HepG2 (cell line): ENCODE measurements around the gene CYP2J2. TPM values are rescaled to one million over a fixed set of nuclear protein-coding genes. Genes with fewer than 3 reads are reported as not detected.
"Not testable (repeated sequence)": the region's sequence is repeated elsewhere in the genome, so short reads cannot be mapped to it uniquely, and the experiment has no call there.

Experiments used
- ATAC-seq: fragments of 200-7000 bp; cut with Tn5 transposase; 3 replicates; pipeline ENCODE4 v1.9.1; 2020; ENCODE audit warnings: mild to moderate bottlenecking, moderate library complexity
- BruUV-seq: library from RNA; stranded (reverse); fragments of 400-500 nt; replicated peaks from 2 replicates; lab custom pipeline; 2021; lab: Mats Ljungman, UMichigan
- CTCF ChIA-PET: fragments of 300-600 bp; formaldehyde crosslinking; extraction: SDS; loops from one replicate; lab custom pipeline; 2021; ENCODE audit warnings: low total read pairs, inconsistent platforms, low intra/inter-chr PET ratio; lab: Yijun Ruan, JAX
- POLR2A ChIA-PET: fragments of 350-600 bp; sonication (Branson Sonifier 250); formaldehyde crosslinking; loops from one replicate; lab custom pipeline; 2020; ENCODE audit warnings: antibody characterized with exemption, inconsistent platforms; lab: Yijun Ruan, JAX
- DNase-seq: peaks from one replicate; pipeline ENCODE4 v3.0.0-alpha.2; 2015; ENCODE audit warnings: low spot score
- FAIRE-seq: peaks from 3 replicates; lab custom pipeline; 2011; peaks lifted over from hg19 to GRCh38; lab: Jason Lieb, UNC
- H2AFZ ChIP-seq: one replicate; pipeline ENCODE4 v1.6.1; 2011; ENCODE audit warnings: low read length, inconsistent platforms
- H3K27ac ChIP-seq: fragments of 300-600 bp; 3 replicates; pipeline ENCODE4 v1.8.0; 2011; ENCODE audit warnings: mixed run types, mild to moderate bottlenecking, mixed read lengths, low read length, inconsistent platforms; ENCODE audit not compliant: insufficient read depth; ENCODE audit errors: extremely low read length
- H3K27me3 ChIP-seq, 2 experiments: fragments of 200-600 bp in 1 of 2; 2 replicates in 1 of 2; 3 replicates in 1 of 2; pipeline versions ENCODE4 v1.6.0 to v1.8.0; 2011; ENCODE audit warnings: low read length in 2 of 2, mild to moderate bottlenecking in 2 of 2, moderate library complexity in 2 of 2, inconsistent platforms in 1 of 2; ENCODE audit not compliant: insufficient read depth in 2 of 2, control insufficient read depth in 1 of 2
- H3K36me3 ChIP-seq, 2 experiments: fragments of 200-600 bp in 1 of 2; replicated peaks in 1 of 2; 2 replicates in 1 of 2; 3 replicates in 1 of 2; pipeline versions ENCODE4 v1.5.1 to v1.8.0; 2011; ENCODE audit warnings: low read length in 2 of 2, inconsistent platforms in 1 of 2; ENCODE audit not compliant: insufficient read depth in 2 of 2, control insufficient read depth in 1 of 2
- H3K4me1 ChIP-seq: 2 replicates; pipeline ENCODE4 v1.5.1; 2012; ENCODE audit warnings: low read length, inconsistent platforms; ENCODE audit not compliant: insufficient read depth
- H3K4me2 ChIP-seq: 2 replicates; pipeline ENCODE4 v1.6.0; 2011; ENCODE audit warnings: low read depth, low read length, inconsistent platforms
- H3K4me3 ChIP-seq, 3 experiments: fragments of 200-600 bp in 1 of 3; sonication (generic), shearing (Covaris generic) in 1 of 3; replicated peaks in 1 of 3; 2 replicates each; pipeline ENCODE4 v1.5.1; 2011 to 2016; ENCODE audit warnings: low read length in 3 of 3, inconsistent platforms in 2 of 3, low read depth in 2 of 3, mild to moderate bottlenecking in 2 of 3, control low read depth in 1 of 3, mixed read lengths in 1 of 3; ENCODE audit not compliant: insufficient read depth in 1 of 3
- H3K79me2 ChIP-seq: one replicate; pipeline ENCODE4 v1.6.1; 2011; ENCODE audit warnings: low read length, inconsistent platforms; ENCODE audit not compliant: insufficient read depth
- H3K9ac ChIP-seq: 2 replicates; pipeline ENCODE4 v1.6.0; 2011; ENCODE audit warnings: mild to moderate bottlenecking, low read depth, low read length, inconsistent platforms; ENCODE audit not compliant: insufficient read depth
- H3K9me3 ChIP-seq: 2 replicates; pipeline ENCODE4 v1.5.1; 2012; ENCODE audit warnings: mild to moderate bottlenecking, low read length
- H4K20me1 ChIP-seq: 2 replicates; pipeline ENCODE4 v1.6.0; 2011; ENCODE audit warnings: inconsistent platforms, mild to moderate bottlenecking, low read length, moderate library complexity; ENCODE audit not compliant: insufficient read depth
- HBP1 ChIP-seq: IDR thresholded peaks from 2 replicates; pipeline ENCODE4 v1.6.1; 2016; ENCODE audit warnings: low read depth, control low read depth
- HNF1B ChIP-seq: sonication (generic); formaldehyde crosslinking; IDR thresholded peaks from 2 replicates; pipeline ENCODE4 v1.5.1; 2020; ENCODE audit warnings: mild to moderate bottlenecking, moderate library complexity, missing genetic modification reagents
- TCF7 ChIP-seq: sonication (generic); IDR thresholded peaks from 2 replicates; pipeline ENCODE4 v1.6.1; 2016; ENCODE audit warnings: antibody characterized with exemption, low read depth
- ZSCAN21 ChIP-seq: sonication (generic); formaldehyde crosslinking; IDR thresholded peaks from 2 replicates; pipeline ENCODE4 v1.8.0; 2022; ENCODE audit warnings: mild to moderate bottlenecking, missing genetic modification reagents, moderate library complexity, borderline replicate concordance
- WGBS: methylation state at CpG from one replicate; pipeline ENCODE4 v1.1.6; 2017; ENCODE audit warnings: low lambda C conversion rate; 5-methylcytosine and 5-hydroxymethylcytosine counted together
- in situ Hi-C: cut with HindIII; loops from 2 replicates; pipeline ENCODE4 v1.10.0; 2017; ENCODE audit warnings: low pct_unique_long_range_greater_than_20kb; ENCODE audit not compliant: extremely low pct_ligation_motif_present
- intact Hi-C: fragments of 100-400 bp; cut with micrococcal nuclease; formaldehyde crosslinking; loops from one replicate; pipeline ENCODE4 v1.10.0; 2022; ENCODE audit not compliant: unreplicated experiment
- polyA plus RNA-seq, 8 experiments: library from polyadenylated mRNA; depleted of rRNA in 3 of 8; stranded (reverse) in 7 of 8; unstranded in 1 of 8; fragments of >200 nt; fragmentation: Illumina TruSeq in 4 of 8; extraction: Trizol in 4 of 8; gene quantifications; 2 replicates each; pipeline versions ENCODE4 v1.2.1 to v1.2.3, GENCODE V29; 2011 to 2016; ENCODE audit warnings: low read depth in 4 of 8, missing spikeins in 1 of 8, mixed read lengths in 1 of 8; ENCODE audit not compliant: insufficient read depth in 1 of 8
- total RNA-seq, 5 experiments: library from RNA; depleted of rRNA; stranded (reverse); fragments of >200 nt; fragmentation: Illumina TruSeq; extraction: Trizol; gene quantifications; 2 replicates each; pipeline ENCODE4 v1.2.3, GENCODE V29; 2016; ENCODE audit warnings: low read depth in 1 of 5

The CYP2J2 gene
- total and polyA plus RNA-seq, 2 of the 13 experiments (the other 11 are each of a cell fraction or from before 2014, with no cell fraction given) = 2.1 to 5.9 TPM

- TF ChIP-seq HBP1 (no peak), HNF1B (CRISPR knock-in tag) (no peak)
- TF ChIP-seq, all 625 proteins: peak for 0
Measured at GRCh38 chr1:59917026-59917784, 9.4 kb downstream of the CYP2J2 start (continued).

- ChIA-PET CTCF (no interaction called here), POLR2A (no interaction called here)
- no peak overlapping the region for H3K9ac ChIP-seq
- no peaks in the 10 kb centered on the region for H3K79me2 ChIP-seq
- DNase-seq (no peak), FAIRE-seq (no peak), ATAC-seq (no peak)
- H3K36me3 ChIP-seq = 0 out of 5 replicates have a peak, but pooled peaks cover 0 to 8% of the 10 kb centered on the region in 2 experiments
- no peak overlapping the region for H2AFZ ChIP-seq
- H4K20me1 ChIP-seq = no peaks in the 10 kb centered on the region
- in situ Hi-C loops = no loop called here
- TF ChIP-seq ZSCAN21 (CRISPR knock-in tag) = no peak
- TF ChIP-seq TCF7 = no peak
- H3K4me3 ChIP-seq = no peak overlapping the region
- peaks cover 8% of the 10 kb centered on the region; the same call in 1 of the 2 replicates for H3K4me1 ChIP-seq
- no peaks in the 10 kb centered on the region for H3K27me3 ChIP-seq
- intact Hi-C loops = no loop called here
- 88% methylated on average over 1 of the region's 1 CpG for WGBS
- H3K27ac ChIP-seq = no peak overlapping the region
- no TSS peak for BruUV-seq
- no peaks in the 10 kb centered on the region for H3K9me3 ChIP-seq
- H3K4me2 ChIP-seq = no peak overlapping the region
Measured at GRCh38 chr1:59915516-59915915, 11.1 kb downstream of the CYP2J2 start.

GRCh38 chr1:59914791-59915286 is 11.7 kb downstream of the CYP2J2 start:
- H3K36me3 ChIP-seq, H3K27me3 ChIP-seq, H3K9me3 ChIP-seq, FAIRE-seq, CTCF ChIA-PET, H3K4me3 ChIP-seq, H3K27ac ChIP-seq, POLR2A ChIA-PET, H2AFZ ChIP-seq, H4K20me1 ChIP-seq, H3K79me2 ChIP-seq, in situ Hi-C loops, ATAC-seq, BruUV-seq, H3K9ac ChIP-seq, H3K4me2 ChIP-seq, DNase-seq, intact Hi-C loops, H3K4me1 ChIP-seq: not testable (repeated sequence)
- over 99% methylated on average over 7 of the region's 7 CpGs for WGBS
